Measurements from ENCODE around the gene ABCG1. TPM values are rescaled to one million over a fixed set of nuclear protein-coding genes. Genes with fewer than 3 reads are reported as not detected.
A peak's percentile ranks its signal among the peaks of the same experiment; 100 is the strongest.
"Not testable (repeated sequence)": the region's sequence is repeated elsewhere in the genome, so short reads cannot be mapped to it uniquely, and the experiment has no call there.

Gene ABCG1
- total RNA-seq, 1 donor from 2014 or later, result 1.6 TPM

GRCh38 chr21:42291751-42292562, 73.0 kb downstream of the ABCG1 start:
- TF ChIP-seq CTCF (IDR thresholded peaks at IDR 0.05), result no peak
- no peaks in the 10 kb centered on the region for H3K36me3 Mint-ChIP-seq (ENCODE audit: low read depth)
- H3K9me3 Mint-ChIP-seq (ENCODE audit: low read depth), result peaks cover 10% of the 10 kb centered on the region
- H3K27ac Mint-ChIP-seq (ENCODE audit: unreplicated experiment), result no peak overlapping the region
- DNase-seq (ENCODE audit: low spot score), result peak; percentile 70
- peaks cover 8% of the 10 kb centered on the region for H3K4me1 Mint-ChIP-seq (ENCODE audit: low read depth)
- no peak overlapping the region for H3K4me3 Mint-ChIP-seq (ENCODE audit: unreplicated experiment)
- H3K27me3 Mint-ChIP-seq (ENCODE audit: low read depth), result peaks cover 20% of the 10 kb centered on the region

GRCh38 chr21:42292563-42293142, 73.7 kb downstream of the ABCG1 start:
- not testable (repeated sequence) for H3K4me3 Mint-ChIP-seq (ENCODE audit: unreplicated experiment); DNase-seq (ENCODE audit: low spot score); H3K9me3 Mint-ChIP-seq (ENCODE audit: low read depth); H3K4me1 Mint-ChIP-seq (ENCODE audit: low read depth); H3K36me3 Mint-ChIP-seq (ENCODE audit: low read depth); H3K27ac Mint-ChIP-seq (ENCODE audit: unreplicated experiment)
- H3K27me3 Mint-ChIP-seq (ENCODE audit: low read depth), result peaks cover 23% of the 10 kb centered on the region

- H3K27me3 Mint-ChIP-seq (ENCODE audit: low read depth), result peaks cover 34% of the 10 kb centered on the region
- peaks cover under 1% of the 10 kb centered on the region for H3K4me1 Mint-ChIP-seq (ENCODE audit: low read depth)
- no peak for TF ChIP-seq CTCF (IDR thresholded peaks at IDR 0.05)
- H3K9me3 Mint-ChIP-seq (ENCODE audit: low read depth), result peaks cover 6% of the 10 kb centered on the region
- DNase-seq (ENCODE audit: low spot score), result peak; percentile 71
- H3K4me3 Mint-ChIP-seq (ENCODE audit: unreplicated experiment), result no peak overlapping the region
- H3K36me3 Mint-ChIP-seq (ENCODE audit: low read depth), result no peaks in the 10 kb centered on the region
- H3K27ac Mint-ChIP-seq (ENCODE audit: unreplicated experiment), result no peak overlapping the region
Measured at GRCh38 chr21:42293649-42294272, 74.8 kb downstream of the ABCG1 start.

- no peak overlapping the region for H3K27ac Mint-ChIP-seq (ENCODE audit: unreplicated experiment)
- TF ChIP-seq CTCF (IDR thresholded peaks at IDR 0.05), result no peak
- H3K27me3 Mint-ChIP-seq (ENCODE audit: low read depth), result peaks cover 35% of the 10 kb centered on the region
- no peak overlapping the region for H3K4me3 Mint-ChIP-seq (ENCODE audit: unreplicated experiment)
- H3K9me3 Mint-ChIP-seq (ENCODE audit: low read depth), result no peaks in the 10 kb centered on the region
- no peaks in the 10 kb centered on the region for H3K4me1 Mint-ChIP-seq (ENCODE audit: low read depth)
- no peak for DNase-seq (ENCODE audit: low spot score)
- no peaks in the 10 kb centered on the region for H3K36me3 Mint-ChIP-seq (ENCODE audit: low read depth)
Measured at GRCh38 chr21:42294273-42294880, 75.4 kb downstream of the ABCG1 start.

- Mint-ChIP-seq H3K4me1 (ENCODE audit: low read depth) (no peaks in the 10 kb centered on the region), H3K27me3 (ENCODE audit: low read depth) (peaks cover 39% of the 10 kb centered on the region), H3K4me3 (ENCODE audit: unreplicated experiment) (no peak overlapping the region), H3K9me3 (ENCODE audit: low read depth) (no peaks in the 10 kb centered on the region), H3K36me3 (ENCODE audit: low read depth) (no peaks in the 10 kb centered on the region), H3K27ac (ENCODE audit: unreplicated experiment) (no peak overlapping the region)
- TF ChIP-seq CTCF (IDR thresholded peaks at IDR 0.05), result no peak
- DNase-seq (ENCODE audit: low spot score), result no peak
Measured at GRCh38 chr21:42295845-42296244, 76.9 kb downstream of the ABCG1 start.

All from chondrocyte (in vitro differentiated cells).